ENCODE results near the gene LRIG1.

Gene LRIG1

GRCh38 chr3:66402596-66403290 is 98.1 kb downstream of the LRIG1 start:
- no peak for DNase-seq (ENCODE audit: low spot score)

GRCh38 chr3:66401675-66402491 is 98.9 kb downstream of the LRIG1 start:
- DNase-seq (ENCODE audit: low spot score): no peak

- no peak for DNase-seq (ENCODE audit: low spot score)
Observed at GRCh38 chr3:66401157-66401550, 99.7 kb downstream of the LRIG1 start.

- peak; percentile 47 for DNase-seq (ENCODE audit: low spot score)
Observed at GRCh38 chr3:66400411-66401156, 100.2 kb downstream of the LRIG1 start.

- no peak for DNase-seq (ENCODE audit: low spot score)
Observed at GRCh38 chr3:66399529-66400232, 101.1 kb downstream of the LRIG1 start.

- DNase-seq (ENCODE audit: low spot score): peak; percentile 54
Observed at GRCh38 chr3:66398228-66399025, 102.4 kb downstream of the LRIG1 start.

GRCh38 chr3:66397745-66398144 is 103.1 kb downstream of the LRIG1 start:
- no peak for DNase-seq (ENCODE audit: low spot score)

GRCh38 chr3:66396888-66397287 is 103.9 kb downstream of the LRIG1 start:
- no peak for DNase-seq (ENCODE audit: low spot score)

- no peak for DNase-seq (ENCODE audit: low spot score)
Observed at GRCh38 chr3:66396161-66396760, 104.6 kb downstream of the LRIG1 start.

GRCh38 chr3:66395635-66396034 is 105.2 kb downstream of the LRIG1 start:
- no peak for DNase-seq (ENCODE audit: low spot score)

GRCh38 chr3:66394753-66395249 is 106.0 kb downstream of the LRIG1 start:
- no peak for DNase-seq (ENCODE audit: low spot score)

- no peak for DNase-seq (ENCODE audit: low spot score)
Observed at GRCh38 chr3:66394019-66394752, 106.6 kb downstream of the LRIG1 start.

GRCh38 chr3:66393333-66394005 is 107.4 kb downstream of the LRIG1 start:
- no peak for DNase-seq (ENCODE audit: low spot score)

- no peak for DNase-seq (ENCODE audit: low spot score)
Observed at GRCh38 chr3:66392966-66393332, 107.9 kb downstream of the LRIG1 start.

GRCh38 chr3:66392512-66392911 is 108.3 kb downstream of the LRIG1 start:
- DNase-seq (ENCODE audit: low spot score): no peak

- DNase-seq (ENCODE audit: low spot score): no peak
Observed at GRCh38 chr3:66390013-66390412, 110.8 kb downstream of the LRIG1 start.

- DNase-seq (ENCODE audit: low spot score): peak; percentile 66
Observed at GRCh38 chr3:66386925-66387650, 113.7 kb downstream of the LRIG1 start.

GRCh38 chr3:66386011-66386924 is 114.6 kb downstream of the LRIG1 start:
- no peak for DNase-seq (ENCODE audit: low spot score)
